ENCODE data around the gene PCDHGA11. TPM values are rescaled to one million over a fixed set of nuclear protein-coding genes. Genes with fewer than 3 reads are reported as not detected.
"Not testable (repeated sequence)": the region's sequence is repeated elsewhere in the genome, so short reads cannot be mapped to it uniquely, and the experiment has no call there.

The PCDHGA11 gene
- total RNA-seq, 1 donor, result 17.8 TPM

DNA sequence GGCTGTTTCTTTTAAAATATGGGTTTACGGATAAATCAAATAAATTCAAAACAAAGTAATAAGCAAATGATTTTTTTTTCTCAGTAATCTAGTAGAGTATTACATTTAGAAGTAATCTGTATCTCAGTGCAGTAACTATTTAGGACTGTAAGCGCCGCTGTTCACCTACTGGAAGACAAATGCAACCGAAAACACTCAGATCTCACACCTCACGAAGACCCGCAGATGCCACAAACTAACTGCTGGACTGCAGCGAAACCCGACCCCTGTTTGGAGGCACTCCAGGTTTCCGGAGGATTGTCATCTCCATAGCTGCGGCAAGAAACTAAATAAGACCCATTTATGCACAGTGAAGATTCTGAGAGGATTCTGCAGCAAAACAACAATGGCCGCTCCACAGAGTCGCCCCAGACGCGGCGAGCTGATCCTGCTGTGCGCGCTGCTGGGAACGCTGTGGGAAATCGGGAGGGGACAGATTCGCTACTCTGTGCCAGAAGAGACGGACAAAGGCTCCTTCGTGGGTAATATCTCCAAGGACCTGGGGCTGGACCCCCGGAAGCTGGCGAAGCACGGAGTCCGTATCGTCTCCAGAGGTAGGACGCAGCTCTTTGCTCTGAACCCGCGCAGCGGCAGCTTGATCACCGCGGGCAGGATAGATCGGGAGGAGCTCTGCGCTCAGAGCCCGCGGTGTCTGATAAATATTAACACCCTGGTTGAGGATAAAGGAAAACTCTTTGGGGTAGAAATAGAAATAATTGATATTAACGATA is 28.2 kb upstream of the PCDHGA11 start, which contains the start of gene PCDHGA8:
Gene PCDHGA8 (plus strand): TSS at position 205 of the 770 bp plus-strand sequence. CDS start 181 bp downstream, at position 386.
- TF ChIP-seq, protein P1, sequence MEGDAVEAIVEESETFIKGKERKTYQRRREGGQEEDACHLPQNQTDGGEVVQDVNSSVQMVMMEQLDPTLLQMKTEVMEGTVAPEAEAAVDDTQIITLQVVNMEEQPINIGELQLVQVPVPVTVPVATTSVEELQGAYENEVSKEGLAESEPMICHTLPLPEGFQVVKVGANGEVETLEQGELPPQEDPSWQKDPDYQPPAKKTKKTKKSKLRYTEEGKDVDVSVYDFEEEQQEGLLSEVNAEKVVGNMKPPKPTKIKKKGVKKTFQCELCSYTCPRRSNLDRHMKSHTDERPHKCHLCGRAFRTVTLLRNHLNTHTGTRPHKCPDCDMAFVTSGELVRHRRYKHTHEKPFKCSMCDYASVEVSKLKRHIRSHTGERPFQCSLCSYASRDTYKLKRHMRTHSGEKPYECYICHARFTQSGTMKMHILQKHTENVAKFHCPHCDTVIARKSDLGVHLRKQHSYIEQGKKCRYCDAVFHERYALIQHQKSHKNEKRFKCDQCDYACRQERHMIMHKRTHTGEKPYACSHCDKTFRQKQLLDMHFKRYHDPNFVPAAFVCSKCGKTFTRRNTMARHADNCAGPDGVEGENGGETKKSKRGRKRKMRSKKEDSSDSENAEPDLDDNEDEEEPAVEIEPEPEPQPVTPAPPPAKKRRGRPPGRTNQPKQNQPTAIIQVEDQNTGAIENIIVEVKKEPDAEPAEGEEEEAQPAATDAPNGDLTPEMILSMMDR (IDR thresholded peaks at IDR 0.05; ENCODE audit: insufficient read depth, low read length), result peak; percentile 27
- peak; percentile 30 for DNase-seq (ENCODE audit: low read depth)
- peak within 1 kb of the TSS; percentile 1 for H3K4me3 ChIP-seq (ENCODE audit: low read depth, low read length)

DNA sequence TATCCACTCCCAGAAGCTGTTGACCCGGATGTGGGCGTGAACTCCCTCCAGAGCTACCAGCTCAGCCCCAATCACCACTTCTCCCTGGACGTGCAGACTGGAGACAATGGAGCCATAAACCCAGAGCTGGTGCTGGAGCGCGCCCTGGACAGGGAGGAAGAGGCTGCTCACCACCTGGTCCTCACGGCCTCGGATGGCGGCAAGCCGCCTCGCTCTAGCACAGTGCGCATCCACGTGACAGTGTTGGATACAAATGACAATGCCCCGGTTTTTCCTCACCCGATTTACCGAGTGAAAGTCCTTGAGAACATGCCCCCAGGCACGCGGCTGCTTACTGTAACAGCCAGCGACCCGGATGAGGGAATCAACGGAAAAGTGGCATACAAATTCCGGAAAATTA is 27.6 kb upstream of the PCDHGA11 start:
- TF ChIP-seq, protein P1 (IDR thresholded peaks at IDR 0.05; ENCODE audit: insufficient read depth, low read length), result no peak
- no peak for DNase-seq (ENCODE audit: low read depth)
- H3K4me3 ChIP-seq (ENCODE audit: low read depth, low read length), result no peak overlapping the region

DNA sequence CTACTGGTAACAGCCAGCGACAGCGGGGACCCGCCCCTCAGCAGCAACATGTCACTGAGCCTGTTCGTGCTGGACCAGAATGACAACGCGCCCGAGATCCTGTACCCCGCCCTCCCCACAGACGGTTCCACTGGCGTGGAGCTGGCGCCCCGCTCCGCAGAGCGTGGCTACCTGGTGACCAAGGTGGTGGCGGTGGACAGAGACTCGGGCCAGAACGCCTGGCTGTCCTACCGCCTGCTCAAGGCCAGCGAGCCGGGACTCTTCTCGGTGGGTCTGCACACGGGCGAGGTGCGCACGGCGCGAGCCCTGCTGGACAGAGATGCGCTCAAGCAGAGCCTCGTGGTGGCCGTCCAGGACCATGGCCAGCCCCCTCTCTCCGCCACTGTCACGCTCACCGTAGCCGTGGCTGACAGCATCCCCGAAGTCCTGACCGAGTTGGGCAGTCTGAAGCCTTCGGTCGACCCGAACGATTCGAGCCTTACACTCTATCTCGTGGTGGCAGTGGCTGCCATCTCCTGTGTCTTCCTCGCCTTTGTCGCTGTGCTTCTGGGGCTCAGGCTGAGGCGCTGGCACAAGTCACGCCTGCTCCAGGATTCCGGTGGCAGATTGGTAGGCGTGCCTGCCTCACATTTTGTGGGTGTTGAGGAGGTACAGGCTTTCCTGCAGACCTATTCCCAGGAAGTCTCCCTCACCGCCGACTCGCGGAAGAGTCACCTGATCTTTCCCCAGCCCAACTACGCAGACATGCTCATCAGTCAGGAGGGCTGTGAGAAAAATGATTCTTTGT is 26.3 kb upstream of the PCDHGA11 start:
- not testable (repeated sequence) for DNase-seq (ENCODE audit: low read depth)

DNA sequence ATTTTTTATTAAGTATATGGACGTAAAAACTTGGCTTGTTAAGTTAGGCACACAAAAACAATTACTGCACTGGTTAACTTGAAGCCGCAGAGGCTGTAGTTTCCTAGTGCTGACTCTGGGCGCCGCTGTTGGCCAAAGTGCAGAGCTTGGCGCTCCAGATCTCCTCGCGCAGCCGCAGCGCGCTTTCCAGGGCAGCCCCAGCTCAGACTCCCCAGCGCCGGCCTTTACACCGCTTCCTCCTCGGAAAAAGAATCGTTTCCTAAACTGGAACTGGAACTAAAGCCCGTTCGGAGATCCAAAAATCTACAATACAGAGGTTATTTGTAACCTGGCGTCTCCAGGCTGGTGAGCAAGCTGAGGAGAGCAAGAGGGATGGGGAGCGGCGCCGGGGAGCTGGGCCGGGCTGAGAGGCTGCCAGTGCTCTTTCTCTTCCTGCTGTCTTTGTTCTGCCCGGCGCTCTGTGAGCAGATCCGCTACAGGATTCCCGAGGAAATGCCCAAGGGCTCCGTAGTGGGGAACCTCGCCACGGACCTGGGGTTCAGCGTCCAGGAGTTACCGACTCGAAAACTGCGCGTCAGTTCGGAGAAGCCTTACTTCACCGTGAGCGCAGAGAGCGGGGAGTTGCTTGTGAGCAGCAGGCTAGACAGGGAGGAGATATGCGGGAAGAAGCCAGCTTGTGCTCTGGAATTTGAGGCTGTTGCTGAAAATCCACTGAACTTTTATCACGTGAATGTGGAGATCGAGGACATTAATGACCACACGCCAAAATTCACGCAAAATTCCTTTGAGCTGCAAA is 22.9 kb upstream of the PCDHGA11 start, which contains the start of gene PCDHGB5:
Gene PCDHGB5 (plus strand): TSS at position 192 of the 796 bp plus-strand sequence. CDS start 181 bp downstream, at position 373.
- H3K4me3 ChIP-seq (ENCODE audit: low read depth, low read length), result peak within 1 kb of the TSS; percentile 62
- TF ChIP-seq, protein P1 (IDR thresholded peaks at IDR 0.05; ENCODE audit: insufficient read depth, low read length), result peak; percentile 67
- peak; percentile 71 for DNase-seq (ENCODE audit: low read depth)

More for the DNA sequence above, 26.3 kb upstream of the PCDHGA11 start:
- H3K4me3 ChIP-seq (ENCODE audit: low read depth, low read length), result not testable (repeated sequence)

DNA sequence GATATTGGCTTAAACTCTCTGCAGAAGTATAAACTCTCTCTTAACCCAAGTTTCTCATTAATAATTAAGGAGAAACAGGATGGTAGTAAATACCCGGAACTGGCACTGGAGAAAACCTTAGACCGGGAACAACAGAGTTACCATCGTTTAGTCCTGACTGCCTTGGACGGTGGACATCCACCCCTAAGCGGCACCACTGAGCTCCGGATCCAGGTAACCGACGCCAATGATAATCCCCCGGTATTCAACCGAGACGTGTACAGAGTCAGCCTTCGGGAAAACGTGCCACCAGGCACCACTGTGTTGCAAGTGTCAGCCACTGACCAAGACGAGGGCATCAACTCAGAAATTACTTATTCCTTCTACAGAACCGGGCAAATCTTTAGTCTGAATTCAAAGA is 22.2 kb upstream of the PCDHGA11 start:
- H3K4me3 ChIP-seq (ENCODE audit: low read depth, low read length), result peak overlapping the region; percentile 27
- TF ChIP-seq, protein P1 (IDR thresholded peaks at IDR 0.05; ENCODE audit: insufficient read depth, low read length), result no peak
- DNase-seq (ENCODE audit: low read depth), result no peak

DNA sequence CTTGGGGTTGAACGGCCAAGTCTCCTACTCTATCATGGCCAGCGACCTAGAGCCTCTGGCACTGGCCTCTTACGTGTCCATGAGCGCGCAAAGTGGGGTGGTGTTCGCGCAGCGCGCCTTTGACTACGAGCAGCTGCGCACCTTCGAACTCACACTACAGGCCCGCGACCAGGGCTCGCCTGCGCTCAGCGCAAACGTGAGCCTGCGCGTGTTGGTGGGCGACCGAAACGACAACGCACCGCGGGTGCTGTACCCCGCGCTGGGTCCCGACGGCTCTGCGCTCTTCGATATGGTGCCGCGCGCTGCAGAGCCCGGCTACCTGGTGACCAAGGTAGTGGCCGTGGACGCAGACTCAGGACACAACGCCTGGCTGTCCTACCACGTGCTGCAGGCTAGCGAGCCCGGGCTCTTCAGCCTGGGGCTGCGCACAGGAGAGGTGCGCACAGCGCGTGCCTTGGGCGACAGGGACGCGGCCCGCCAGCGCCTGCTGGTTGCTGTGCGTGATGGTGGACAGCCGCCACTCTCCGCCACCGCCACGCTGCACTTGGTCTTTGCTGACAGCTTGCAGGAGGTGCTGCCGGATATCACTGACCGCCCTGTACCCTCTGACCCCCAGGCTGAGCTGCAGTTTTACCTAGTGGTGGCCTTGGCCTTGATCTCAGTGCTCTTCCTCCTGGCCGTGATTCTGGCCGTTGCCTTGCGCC is 21.1 kb upstream of the PCDHGA11 start:
- TF ChIP-seq, protein P1 (IDR thresholded peaks at IDR 0.05; ENCODE audit: insufficient read depth, low read length), result no peak
- H3K4me3 ChIP-seq (ENCODE audit: low read depth, low read length), result no peak overlapping the region
- no peak for DNase-seq (ENCODE audit: low read depth)
